GM23338 (cell line): ENCODE measurements around the gene TENM4. TPM values are rescaled to one million over a fixed set of nuclear protein-coding genes. Genes with fewer than 3 reads are reported as not detected.

Experiments
- ATAC-seq: fragments of 200-7000 bp; cut with Tn5 transposase; 3 replicates; pipeline ENCODE4 v1.9.1; 2020
- DNase-seq: peaks from one replicate; pipeline ENCODE4 v3.0.0-alpha.2; 2015; ENCODE audit warnings: low spot score
- H2AFZ ChIP-seq: fragments of 200-600 bp; sonication (generic); 2 replicates; pipeline ENCODE4 v1.8.0; 2016; ENCODE audit warnings: antibody characterized with exemption, mild to moderate bottlenecking, moderate library complexity
- H3F3A ChIP-seq: fragments of 200-600 bp; sonication (generic); replicated peaks from 2 replicates; pipeline ENCODE4 v1.8.0; 2017; ENCODE audit warnings: antibody characterized with exemption, mixed run types, low read depth
- H3K27ac ChIP-seq: fragments of 200-600 bp; sonication (generic); 2 replicates; pipeline ENCODE4 v1.6.1; 2016; ENCODE audit warnings: low read depth
- H3K27me3 ChIP-seq: fragments of 200-600 bp; sonication (generic); 2 replicates; pipeline ENCODE4 v1.8.0; 2016; ENCODE audit warnings: mild to moderate bottlenecking, mixed run types, moderate library complexity; ENCODE audit not compliant: insufficient read depth
- H3K36me3 ChIP-seq: fragments of 200-600 bp; sonication (generic); 2 replicates; pipeline ENCODE4 v1.8.0; 2016; ENCODE audit warnings: mild to moderate bottlenecking; ENCODE audit not compliant: insufficient read depth
- H3K4me1 ChIP-seq: fragments of 200-600 bp; sonication (generic); 2 replicates; pipeline ENCODE4 v1.8.0; 2016; ENCODE audit warnings: mild to moderate bottlenecking, moderate library complexity; ENCODE audit not compliant: insufficient read depth
- H3K4me2 ChIP-seq: fragments of 200-600 bp; sonication (generic); 2 replicates; pipeline ENCODE4 v1.7.1; 2017; ENCODE audit warnings: mixed run types
- H3K4me3 ChIP-seq: fragments of 200-600 bp; sonication (generic); 2 replicates; pipeline ENCODE4 v1.6.1; 2016; ENCODE audit warnings: mixed run types
- H3K79me2 ChIP-seq: fragments of 200-600 bp; sonication (generic); replicated peaks from 2 replicates; pipeline ENCODE4 v1.8.0; 2017; ENCODE audit warnings: mild to moderate bottlenecking; ENCODE audit not compliant: insufficient read depth
- H3K9me2 ChIP-seq: fragments of 200-600 bp; sonication (generic); 2 replicates; pipeline ENCODE4 v1.8.0; 2017; ENCODE audit not compliant: insufficient read depth
- H4K20me1 ChIP-seq: fragments of 200-600 bp; sonication (generic); replicated peaks from 2 replicates; pipeline ENCODE4 v1.8.0; 2017; ENCODE audit warnings: mild to moderate bottlenecking; ENCODE audit not compliant: insufficient read depth
- H3K27ac Mint-ChIP-seq: 2 replicates; pipeline ENCODE4 v1.8.0; 2020; ENCODE audit warnings: inconsistent platforms, mild to moderate bottlenecking, moderate library complexity, mixed read lengths
- H3K27me3 Mint-ChIP-seq: 3 replicates; pipeline ENCODE4 v1.8.0; 2022; ENCODE audit warnings: low read depth, mild to moderate bottlenecking, moderate library complexity, mixed read lengths, inconsistent platforms; ENCODE audit not compliant: insufficient read depth, poor library complexity
- H3K36me3 Mint-ChIP-seq: 3 replicates; pipeline ENCODE4 v1.8.0; 2021; ENCODE audit warnings: low read depth, mild to moderate bottlenecking, inconsistent platforms, moderate library complexity, mixed read lengths
- H3K4me1 Mint-ChIP-seq: 3 replicates; pipeline ENCODE4 v1.8.0; 2020; ENCODE audit warnings: mild to moderate bottlenecking, inconsistent platforms, mixed read lengths
- H3K4me3 Mint-ChIP-seq: 3 replicates; pipeline ENCODE4 v1.8.0; 2021; ENCODE audit warnings: moderate library complexity, mild to moderate bottlenecking, inconsistent platforms, mixed read lengths
- H3K9me3 Mint-ChIP-seq: 3 replicates; pipeline ENCODE4 v1.8.0; 2020; ENCODE audit warnings: moderate library complexity, mild to moderate bottlenecking, inconsistent platforms, mixed read lengths
- ETS1 ChIP-seq: IDR thresholded peaks from 2 replicates; pipeline ENCODE4 v1.6.1; 2016; ENCODE audit warnings: antibody characterized with exemption
- EZH2 ChIP-seq: fragments of 200-600 bp; sonication (generic); IDR thresholded peaks from one replicate; pipeline ENCODE4 v1.8.0; 2017; ENCODE audit warnings: antibody characterized with exemption, mild to moderate bottlenecking, low read depth; ENCODE audit not compliant: unreplicated experiment
- EZH2phosphoT487 ChIP-seq: fragments of 200-600 bp; sonication (generic); IDR thresholded peaks from one replicate; pipeline ENCODE4 v1.8.1; 2018; ENCODE audit warnings: antibody characterized with exemption; ENCODE audit not compliant: unreplicated experiment
- JUNB ChIP-seq: IDR thresholded peaks from one replicate; pipeline ENCODE4 v1.6.1; 2016; ENCODE audit warnings: antibody characterized with exemption; ENCODE audit not compliant: unreplicated experiment
- NANOG ChIP-seq: IDR thresholded peaks from 2 replicates; pipeline ENCODE4 v1.6.1; 2016; ENCODE audit warnings: antibody characterized with exemption, borderline replicate concordance
- REST ChIP-seq: IDR thresholded peaks from one replicate; pipeline ENCODE4 v1.6.1; 2018; ENCODE audit warnings: antibody characterized with exemption; ENCODE audit not compliant: unreplicated experiment
- STAT1 ChIP-seq: IDR thresholded peaks from one replicate; pipeline ENCODE4 v1.6.1; 2016; ENCODE audit warnings: antibody characterized with exemption; ENCODE audit not compliant: unreplicated experiment
- ZNF114 ChIP-seq: fragments of 250-450 bp; sonication (Bioruptor Pico); IDR thresholded peaks from 2 replicates; pipeline ENCODE4 v1.5.0; 2020; ENCODE audit warnings: mild to moderate bottlenecking, moderate library complexity
- ZNF331 ChIP-seq: fragments of 250-450 bp; sonication (Bioruptor Pico); IDR thresholded peaks from 2 replicates; pipeline ENCODE4 v1.5.0; 2020; ENCODE audit warnings: low read depth, mild to moderate bottlenecking, moderate library complexity
- ZNF462 ChIP-seq: fragments of 250-450 bp; sonication (Bioruptor Pico); IDR thresholded peaks from 2 replicates; pipeline ENCODE4 v1.5.0; 2020; ENCODE audit warnings: mild to moderate bottlenecking, moderate library complexity
- polyA plus RNA-seq: library from polyadenylated mRNA; unstranded; fragments of >200 nt; fragmentation: Nextera tagmentation; extraction: Ambion mirVana; gene quantifications from 2 replicates; pipeline ENCODE4 v1.2.1, GENCODE V29; 2016
- total RNA-seq: library from RNA; depleted of rRNA; stranded (reverse); fragments of >200 nt; shearing (Covaris generic); gene quantifications from 2 replicates; pipeline ENCODE4 v1.2.3, GENCODE V29; 2014

TENM4 gene
- total and polyA plus RNA-seq, 2 experiments from 2014 or later = 7.3 TPM

- Histone ChIP-seq H3K79me2 (no peaks in the 10 kb centered on the region), H3K36me3 (no peaks in the 10 kb centered on the region), H3K27me3 (no peaks in the 10 kb centered on the region), H3K4me1 (no peaks in the 10 kb centered on the region), H3K27ac (no peak overlapping the region), H4K20me1 (no peaks in the 10 kb centered on the region), H3K9me2 (no peaks in the 10 kb centered on the region), H3K4me3 (no peak overlapping the region), H2AFZ (no peak overlapping the region), H3F3A (no peaks in the 10 kb centered on the region), H3K4me2 (no peak overlapping the region)
- no peaks in the 10 kb centered on the region for H3K27me3 Mint-ChIP-seq
- no peak for TF ChIP-seq JUNB
- no peak for TF ChIP-seq ZNF462 (CRISPR knock-in tag)
- no peak for TF ChIP-seq STAT1
- H3K36me3 Mint-ChIP-seq = no peaks in the 10 kb centered on the region
- no peaks in the 10 kb centered on the region for H3K9me3 Mint-ChIP-seq
- ATAC-seq = no peak
- no peak overlapping the region for H3K4me3 Mint-ChIP-seq
- H3K27ac Mint-ChIP-seq = no peak overlapping the region
- H3K4me1 Mint-ChIP-seq = peaks cover 5% of the 10 kb centered on the region
- no peak for DNase-seq
Measured at GRCh38 chr11:78835646-78836045, 605.2 kb downstream of the TENM4 start.

GRCh38 chr11:78834886-78835285 is 605.9 kb downstream of the TENM4 start:
- Histone ChIP-seq H3K27ac (no peak overlapping the region), H3K79me2 (no peaks in the 10 kb centered on the region), H3F3A (no peaks in the 10 kb centered on the region), H3K4me2 (no peak overlapping the region), H3K9me2 (no peaks in the 10 kb centered on the region), H3K36me3 (no peaks in the 10 kb centered on the region), H2AFZ (no peak overlapping the region), H4K20me1 (no peaks in the 10 kb centered on the region), H3K4me3 (no peak overlapping the region), H3K4me1 (no peaks in the 10 kb centered on the region), H3K27me3 (no peaks in the 10 kb centered on the region)
- H3K27ac Mint-ChIP-seq = no peak overlapping the region
- ATAC-seq = no peak
- no peak for DNase-seq
- no peaks in the 10 kb centered on the region for H3K27me3 Mint-ChIP-seq
- H3K4me3 Mint-ChIP-seq = no peak overlapping the region
- H3K9me3 Mint-ChIP-seq = no peaks in the 10 kb centered on the region
- peaks cover 13% of the 10 kb centered on the region for H3K4me1 Mint-ChIP-seq
- no peaks in the 10 kb centered on the region for H3K36me3 Mint-ChIP-seq
- no peak for TF ChIP-seq JUNB
- no peak for TF ChIP-seq ETS1
- no peak for TF ChIP-seq STAT1
- no peak for TF ChIP-seq ZNF114 (CRISPR knock-in tag)
- TF ChIP-seq ZNF331 (CRISPR knock-in tag) = no peak
- no peak for TF ChIP-seq NANOG
- no peak for TF ChIP-seq EZH2
- no peak for TF ChIP-seq EZH2phosphoT487
- no peak for TF ChIP-seq REST
